ENCODE data around the gene VMP1.

DNA sequence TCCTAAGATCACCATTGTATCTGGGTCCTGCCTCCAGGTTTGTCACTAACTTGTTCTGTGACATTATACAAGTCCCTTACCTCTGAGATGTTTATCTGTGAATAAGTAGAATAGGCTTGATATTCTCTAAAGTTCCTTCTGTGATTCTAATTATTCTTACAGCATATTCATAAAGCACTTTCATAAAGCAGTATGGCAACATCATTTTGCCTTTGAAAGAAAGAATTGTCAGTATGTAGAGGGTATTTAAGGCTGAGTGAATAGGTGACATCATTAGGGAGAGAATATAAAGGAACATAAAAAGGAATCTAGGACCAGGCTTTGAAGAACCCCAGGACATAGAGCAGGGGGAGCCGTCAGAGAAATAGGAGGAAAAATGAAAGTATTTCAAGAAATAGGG lies 15.6 kb downstream of the VMP1 start:
- TF ChIP-seq, protein P1, sequence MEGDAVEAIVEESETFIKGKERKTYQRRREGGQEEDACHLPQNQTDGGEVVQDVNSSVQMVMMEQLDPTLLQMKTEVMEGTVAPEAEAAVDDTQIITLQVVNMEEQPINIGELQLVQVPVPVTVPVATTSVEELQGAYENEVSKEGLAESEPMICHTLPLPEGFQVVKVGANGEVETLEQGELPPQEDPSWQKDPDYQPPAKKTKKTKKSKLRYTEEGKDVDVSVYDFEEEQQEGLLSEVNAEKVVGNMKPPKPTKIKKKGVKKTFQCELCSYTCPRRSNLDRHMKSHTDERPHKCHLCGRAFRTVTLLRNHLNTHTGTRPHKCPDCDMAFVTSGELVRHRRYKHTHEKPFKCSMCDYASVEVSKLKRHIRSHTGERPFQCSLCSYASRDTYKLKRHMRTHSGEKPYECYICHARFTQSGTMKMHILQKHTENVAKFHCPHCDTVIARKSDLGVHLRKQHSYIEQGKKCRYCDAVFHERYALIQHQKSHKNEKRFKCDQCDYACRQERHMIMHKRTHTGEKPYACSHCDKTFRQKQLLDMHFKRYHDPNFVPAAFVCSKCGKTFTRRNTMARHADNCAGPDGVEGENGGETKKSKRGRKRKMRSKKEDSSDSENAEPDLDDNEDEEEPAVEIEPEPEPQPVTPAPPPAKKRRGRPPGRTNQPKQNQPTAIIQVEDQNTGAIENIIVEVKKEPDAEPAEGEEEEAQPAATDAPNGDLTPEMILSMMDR (conservative IDR thresholded peaks at IDR 0.05), result no peak
- TF ChIP-seq EZH2 (IDR thresholded peaks at IDR 0.05; ENCODE audit: low read depth), result no peak

All from PC-9 (cell line).